Activated CD4-positive, alpha-beta T cell treated with anti-CD3 and anti-CD28 coated beads for 24 hours (primary cell): ENCODE measurements around the gene GKAP1.
"Not testable (repeated sequence)": the region's sequence is repeated elsewhere in the genome, so short reads cannot be mapped to it uniquely, and the experiment has no call there.

Source experiments
- DNase-seq, 2 donors: peaks; one replicate each; pipeline ENCODE4 v3.0.0-alpha.2; 2020; ENCODE audit warnings: low read depth in 2 of 2

Gene GKAP1

GRCh38 chr9:83728591-83729368 lies 88.8 kb downstream of the GKAP1 start:
- DNase-seq: not testable (repeated sequence)

GRCh38 chr9:83724436-83724835 lies 93.1 kb downstream of the GKAP1 start:
- no peak for DNase-seq

GRCh38 chr9:83722726-83723495 lies 94.7 kb downstream of the GKAP1 start:
- DNase-seq: no peak

- no peak for DNase-seq
Observed at GRCh38 chr9:83721509-83721908, 96.1 kb downstream of the GKAP1 start.

- DNase-seq: no peak
Observed at GRCh38 chr9:83715794-83716193, 101.8 kb downstream of the GKAP1 start.

DNA sequence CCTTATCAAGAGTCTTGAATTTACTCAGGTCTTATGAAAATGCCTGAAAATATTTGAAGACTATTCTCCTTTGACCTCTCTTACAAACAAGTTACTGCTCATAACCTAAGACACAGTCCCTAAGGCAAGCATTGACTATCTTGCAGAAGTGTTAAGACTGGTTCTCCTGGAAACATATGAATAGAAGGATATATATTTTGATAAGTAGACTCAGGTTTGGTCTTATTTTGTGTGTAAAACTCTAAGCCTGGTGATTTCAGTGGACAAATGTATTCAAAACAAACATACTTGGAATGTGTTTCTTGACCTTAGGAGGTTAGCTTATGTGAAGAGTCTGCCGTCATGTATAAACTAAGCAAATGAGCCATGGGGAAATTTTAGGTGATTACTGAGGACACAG lies 102.3 kb downstream of the GKAP1 start:
- no peak for DNase-seq

DNA sequence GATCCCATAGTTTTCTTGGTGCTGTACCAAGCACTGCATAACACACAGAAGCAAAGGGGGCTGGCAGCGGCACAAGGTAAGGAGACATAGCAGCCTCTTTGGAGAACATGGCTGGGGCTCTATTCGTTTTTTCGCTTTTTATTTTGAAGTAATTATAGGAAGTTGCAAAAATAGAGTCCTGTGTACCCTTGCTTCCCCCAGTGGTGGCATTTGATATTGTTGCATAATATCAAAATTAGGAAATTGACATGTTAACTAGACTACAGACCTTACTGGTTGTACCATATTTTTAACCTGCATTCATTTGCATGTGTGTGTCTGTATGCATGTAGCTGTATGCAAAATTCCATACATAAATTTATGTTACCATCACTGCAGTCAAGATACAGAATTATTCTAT lies 103.2 kb downstream of the GKAP1 start:
- DNase-seq: no peak

- peak; percentile 6 to 20 for DNase-seq
Observed at GRCh38 chr9:83708515-83709158, 108.9 kb downstream of the GKAP1 start.

DNA sequence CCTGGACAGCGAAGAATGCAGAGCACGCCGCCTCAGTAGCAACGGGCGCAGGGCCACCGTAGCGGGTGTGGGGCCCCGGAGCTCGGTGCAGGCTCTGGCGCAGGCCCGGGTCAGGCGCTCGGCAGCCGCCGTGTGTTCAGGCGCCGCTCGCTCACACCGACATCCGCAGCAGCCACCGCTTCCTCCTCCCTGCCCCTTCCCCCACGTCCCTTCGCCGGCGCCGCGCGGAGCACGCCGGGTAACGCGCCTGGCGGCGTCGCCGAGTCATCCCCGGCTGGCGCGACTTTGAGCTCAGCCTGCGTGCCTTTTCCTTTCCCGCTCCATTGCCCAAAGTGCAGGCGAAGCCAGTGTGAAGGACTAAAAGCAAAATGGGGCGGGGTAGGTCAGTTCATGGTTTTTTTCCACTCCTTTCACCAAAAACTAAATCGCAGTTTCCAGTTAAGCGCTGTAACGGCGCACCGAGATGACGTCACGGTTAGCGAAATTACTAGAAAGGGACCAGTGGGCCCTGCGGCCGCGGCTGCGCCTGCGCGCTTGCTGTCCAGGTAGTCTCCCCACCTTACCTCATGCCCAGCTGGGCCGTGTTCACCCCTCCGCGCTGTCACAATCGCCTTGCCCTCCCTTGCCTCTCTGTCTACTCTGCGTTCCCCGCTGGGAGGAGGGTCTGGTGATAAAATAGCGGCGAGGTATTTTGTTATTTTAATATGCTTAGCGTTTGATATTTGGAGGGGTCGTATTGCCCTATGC lies 109.6 kb downstream of the GKAP1 start, which contains the start of gene UBQLN1:
Gene UBQLN1, minus strand, starts transcription at position 191 of the 747 bp plus-strand sequence. CDS start 279 bp downstream, outside the sequence.
- DNase-seq: peak; percentile 82 to 85

DNA sequence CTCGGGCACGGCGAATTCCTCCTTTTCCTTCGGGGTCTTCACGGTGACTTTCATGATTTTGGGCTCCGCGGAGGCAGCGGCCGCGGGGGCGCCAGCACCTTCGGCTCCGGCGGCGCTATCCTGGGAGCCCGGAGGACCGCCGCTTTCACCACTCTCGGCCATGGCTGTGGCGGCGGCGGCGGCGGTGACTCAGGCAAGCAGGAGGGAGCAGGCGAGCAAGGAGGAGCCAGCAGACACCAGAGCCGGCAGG lies 110.1 kb downstream of the GKAP1 start:
- DNase-seq: peak; percentile 53 to 54

DNA sequence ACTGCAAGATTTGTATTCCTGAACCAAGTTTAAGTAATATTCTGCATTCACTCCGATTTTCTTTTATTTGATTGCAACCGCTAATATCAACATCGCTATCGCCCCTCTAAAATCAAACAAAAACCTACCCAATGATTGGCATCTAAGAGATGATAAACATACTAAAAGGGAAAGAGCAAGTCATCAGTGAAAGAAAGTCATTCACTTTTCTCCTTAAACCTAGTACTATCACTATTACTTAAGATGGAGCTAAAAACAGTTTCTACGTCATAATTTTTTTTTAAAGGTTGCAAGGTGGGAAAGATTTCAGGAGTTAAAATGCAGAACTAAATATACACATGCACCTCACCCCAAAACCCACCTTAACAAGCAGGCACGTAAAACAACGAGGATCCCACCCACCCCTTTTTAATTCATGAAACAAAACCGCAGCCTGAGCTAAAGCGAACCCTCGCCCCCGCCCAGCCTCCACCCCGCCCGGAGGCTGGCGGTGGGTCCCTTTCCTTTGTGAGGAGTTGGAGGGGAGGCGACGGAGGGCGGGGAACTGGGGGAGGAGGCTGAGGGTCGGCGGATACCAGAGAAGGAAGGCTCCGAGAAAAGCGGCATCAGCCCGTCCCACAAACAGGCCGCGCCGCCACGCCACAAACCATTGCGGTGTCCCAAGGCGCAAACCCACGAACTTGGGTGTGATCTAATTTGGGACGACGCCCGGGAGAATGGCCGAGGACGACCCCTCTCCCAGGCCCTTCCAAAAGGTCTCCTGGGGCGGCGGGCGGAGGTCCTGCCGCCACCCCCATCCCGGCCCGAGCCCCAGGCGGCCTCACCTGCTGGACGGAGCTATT lies 110.7 kb downstream of the GKAP1 start:
- DNase-seq: peak; percentile 34 to 47

DNA sequence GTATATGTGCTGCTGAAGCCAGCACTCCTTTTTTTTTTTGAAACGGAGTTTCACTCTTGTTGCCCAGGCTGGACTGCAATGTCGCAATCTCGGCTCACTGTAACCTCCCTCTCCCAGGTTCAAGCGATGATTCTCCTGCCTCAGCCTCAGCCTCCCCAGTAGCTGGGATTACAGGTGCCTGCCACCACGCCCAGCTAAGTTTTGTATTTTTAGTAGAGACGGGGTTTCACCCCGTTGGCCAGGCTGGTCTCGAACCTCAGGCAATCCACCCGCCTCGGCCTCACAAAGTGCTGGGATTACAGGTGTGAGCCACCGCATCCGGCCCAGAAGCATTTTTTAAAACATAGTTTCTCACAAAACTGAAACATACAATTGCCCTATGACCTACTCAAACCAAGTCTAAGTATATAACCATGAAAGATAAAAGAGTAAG lies 112.3 kb downstream of the GKAP1 start:
- DNase-seq: not testable (repeated sequence)

DNA sequence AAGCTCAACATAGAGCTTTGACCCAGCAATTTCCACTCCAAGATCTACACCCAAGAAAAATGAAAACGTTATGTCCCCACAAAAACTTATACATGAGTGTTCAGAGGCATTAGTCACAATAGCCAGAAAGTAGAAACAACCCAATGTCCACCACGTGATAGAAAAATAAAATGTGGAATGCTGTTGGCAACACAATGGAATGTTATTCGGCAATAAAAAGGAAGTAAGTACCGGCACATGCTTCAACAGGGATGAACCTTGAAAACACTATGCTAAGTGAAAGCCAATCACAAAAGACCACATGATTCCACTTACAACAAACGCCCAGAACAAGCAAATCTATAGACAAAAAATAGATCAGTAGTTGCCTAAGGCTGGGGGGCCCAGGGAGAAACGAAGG lies 115.8 kb downstream of the GKAP1 start:
- no peak for DNase-seq

DNA sequence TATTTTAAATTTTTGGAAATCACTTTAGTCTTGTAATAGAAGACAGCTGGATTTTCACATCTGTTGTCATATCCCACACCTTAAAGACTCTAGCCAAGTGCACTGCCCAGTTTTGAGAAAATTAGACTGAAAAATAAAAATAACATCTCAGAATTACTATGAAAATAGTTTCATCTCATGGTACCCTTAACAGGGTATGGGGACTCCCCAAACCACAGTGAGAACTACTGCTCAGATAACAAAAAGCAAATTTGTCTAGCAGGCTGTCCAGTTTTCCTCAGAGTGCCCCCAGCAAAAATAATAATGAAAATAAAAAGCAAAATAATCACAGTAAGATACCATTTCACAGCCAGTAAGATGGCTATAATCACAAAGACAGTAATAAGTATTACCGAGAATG lies 116.3 kb downstream of the GKAP1 start:
- no peak for DNase-seq

DNA sequence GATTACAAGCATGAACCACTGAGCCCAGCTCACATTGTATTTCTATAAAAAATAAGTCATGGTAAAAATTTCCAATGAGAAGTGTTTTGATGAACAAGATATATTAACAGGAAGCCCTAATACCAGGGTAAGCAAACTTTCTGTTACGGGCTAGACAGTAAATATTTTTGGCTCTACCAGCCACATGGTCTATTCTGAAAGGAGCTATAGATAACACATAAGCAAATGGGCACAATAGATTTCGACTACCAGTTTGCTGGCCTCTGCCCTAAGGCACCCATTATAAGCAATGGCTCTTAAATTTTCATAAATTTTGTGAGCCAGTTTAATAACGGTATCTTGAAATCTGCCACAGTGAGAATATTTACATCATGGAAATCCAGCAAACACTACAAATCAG lies 118.0 kb downstream of the GKAP1 start:
- DNase-seq: no peak

- no peak for DNase-seq
Observed at GRCh38 chr9:83698976-83699585, 118.5 kb downstream of the GKAP1 start.

DNA sequence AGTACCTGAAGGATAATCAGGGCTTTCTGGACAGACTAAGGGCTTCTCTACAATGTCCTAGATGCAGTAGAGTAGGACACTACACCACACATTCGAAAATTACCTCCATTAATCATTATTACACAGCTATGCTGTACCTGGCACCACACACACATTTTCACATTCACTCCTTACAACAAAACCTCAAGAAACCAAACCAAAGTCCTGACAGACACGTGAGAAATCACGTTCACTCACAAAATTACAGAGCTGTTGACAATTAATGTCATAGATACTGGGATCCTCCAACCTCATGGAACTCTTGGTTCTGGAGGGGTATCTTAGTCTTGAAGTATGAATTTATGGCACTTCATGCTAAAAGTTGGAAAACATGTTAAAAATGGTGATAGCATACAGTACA lies 126.1 kb downstream of the GKAP1 start:
- no peak for DNase-seq
